Suprapubic skin (tissue), 3 donors: Measurements from ENCODE around the gene PROZ.

Source experiments
- CTCF ChIP-seq, 2 donors: fragments of 200-600 bp in 1 of 2; fragments of 450-650 bp in 1 of 2; sonication (generic) in 1 of 2; IDR thresholded peaks; one replicate each; pipeline ENCODE4 v1.5.1; 2016 to 2019; ENCODE audit warnings: antibody characterized with exemption in 2 of 2, mild to moderate bottlenecking in 1 of 2, moderate library complexity in 1 of 2
- POLR2AphosphoS5 ChIP-seq, 3 donors: sonication (generic); formaldehyde crosslinking; IDR thresholded peaks; one replicate each; pipeline ENCODE4 v1.6.1; 2017; ENCODE audit warnings: antibody characterized with exemption in 3 of 3

- TF ChIP-seq CTCF (IDR thresholded peaks at IDR 0.05) = no peak
- TF ChIP-seq POLR2AphosphoS5 (IDR thresholded peaks at IDR 0.05) = no peak
Measured at GRCh38 chr13:113121183-113121927, 37.1 kb upstream of the PROZ start.
